Activated naive CD8-positive, alpha-beta T cell treated with anti-CD3 and anti-CD28 coated beads, Interleukin-2, amount 50 U/mL, for 24 hours (primary cell): ENCODE measurements around the gene INSIG1.

ENCODE experiments used
- ATAC-seq: fragments of 150-1000 bp; cut with Tn5 transposase; one replicate; pipeline ENCODE4 v1.10.0; 2021
- DNase-seq: peaks from one replicate; pipeline ENCODE4 v3.0.0; 2021
- H3K27ac Mint-ChIP-seq: one replicate; pipeline ENCODE4 v1.8.0; 2021; ENCODE audit warnings: mild to moderate bottlenecking, mixed read lengths
- H3K27me3 Mint-ChIP-seq: one replicate; pipeline ENCODE4 v1.8.0; 2021; ENCODE audit warnings: mixed read lengths
- H3K36me3 Mint-ChIP-seq: one replicate; pipeline ENCODE4 v1.8.0; 2021; ENCODE audit warnings: low read depth, mixed read lengths
- H3K4me1 Mint-ChIP-seq: one replicate; pipeline ENCODE4 v1.8.0; 2021; ENCODE audit warnings: mixed read lengths
- H3K4me3 Mint-ChIP-seq: one replicate; pipeline ENCODE4 v1.8.0; 2021; ENCODE audit warnings: mild to moderate bottlenecking, moderate library complexity, mixed read lengths
- H3K9me3 Mint-ChIP-seq: one replicate; pipeline ENCODE4 v1.8.0; 2021; ENCODE audit warnings: mixed read lengths

Gene INSIG1

DNA sequence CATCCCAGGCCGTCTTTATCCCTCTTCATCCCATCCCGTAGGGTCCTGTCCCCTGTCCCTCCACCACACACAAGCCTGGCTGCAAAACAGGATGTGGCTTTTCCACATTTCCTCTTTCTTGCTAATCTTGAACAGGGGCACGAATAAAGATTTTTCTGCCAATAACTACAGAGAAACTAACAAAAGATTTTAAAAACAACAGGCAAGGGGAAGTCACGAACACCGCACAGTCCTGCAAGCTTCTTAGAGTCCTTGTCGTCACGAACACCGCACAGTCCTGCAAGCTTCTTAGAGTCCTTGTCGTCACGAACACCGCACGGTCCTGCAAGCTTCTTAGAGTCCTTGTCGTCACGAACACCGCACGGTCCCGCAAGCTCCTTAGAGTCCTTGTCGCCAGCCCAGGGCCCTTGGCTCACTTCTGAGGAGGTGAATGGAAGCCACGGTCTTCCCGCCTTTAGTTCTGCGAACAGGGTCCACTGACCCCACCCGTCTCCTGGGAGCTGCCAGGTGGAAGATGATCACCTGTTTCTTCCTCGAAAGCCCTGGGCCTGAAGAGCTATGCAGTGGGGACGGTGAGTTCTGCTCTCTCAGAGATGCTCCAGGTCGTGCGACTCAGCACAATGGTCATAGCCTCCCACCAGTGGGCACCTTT is 10.3 kb upstream of the INSIG1 start:
- Mint-ChIP-seq H3K36me3 (no peaks in the 10 kb centered on the region), H3K27me3 (no peaks in the 10 kb centered on the region), H3K4me1 (peaks cover 57% of the 10 kb centered on the region), H3K4me3 (no peak overlapping the region), H3K27ac (no peak overlapping the region), H3K9me3 (no peaks in the 10 kb centered on the region)
- no peak for ATAC-seq
- DNase-seq, result no peak

DNA sequence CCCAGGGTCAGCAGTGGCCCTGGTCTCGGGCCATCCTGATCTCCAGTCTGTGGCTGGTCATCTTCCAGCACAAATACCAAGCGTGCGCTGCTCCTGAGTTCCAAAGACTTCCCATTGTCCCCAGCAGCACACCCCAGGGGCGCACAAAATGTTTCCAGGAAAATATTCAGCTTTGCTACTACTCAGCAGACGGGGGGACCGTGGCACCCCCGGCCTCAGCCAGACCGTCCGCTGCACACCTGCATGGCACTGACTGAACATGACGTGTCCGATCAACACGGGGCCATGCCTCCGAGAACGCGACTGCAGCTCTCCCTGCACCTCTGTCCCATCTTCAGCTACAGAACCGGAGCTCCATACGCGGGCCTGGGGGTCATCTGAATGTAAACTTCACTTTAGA is 9.6 kb upstream of the INSIG1 start:
- Mint-ChIP-seq H3K4me1 (peaks cover 51% of the 10 kb centered on the region), H3K36me3 (no peaks in the 10 kb centered on the region), H3K4me3 (no peak overlapping the region), H3K27ac (no peak overlapping the region), H3K27me3 (no peaks in the 10 kb centered on the region), H3K9me3 (no peaks in the 10 kb centered on the region)
- DNase-seq (no peak), ATAC-seq (no peak)

DNA sequence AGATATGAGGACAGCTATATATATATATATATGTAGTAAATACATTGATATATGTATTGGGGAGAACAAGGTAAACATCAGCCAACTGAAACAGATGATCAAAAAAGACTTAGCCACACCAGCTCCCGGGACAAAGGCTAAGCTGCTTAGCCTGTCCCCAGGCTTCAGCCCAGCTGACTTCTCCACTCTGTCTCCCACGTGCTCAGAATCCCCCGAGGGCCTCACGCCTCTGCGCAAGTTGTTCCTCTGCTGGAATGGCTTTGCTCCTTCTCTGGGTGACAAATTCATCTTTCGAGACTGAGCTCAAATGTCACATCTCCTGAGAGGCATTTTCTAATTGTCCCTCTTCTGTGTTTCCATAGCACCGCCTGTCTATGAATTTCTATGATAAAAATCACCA is 8.6 kb upstream of the INSIG1 start:
- Mint-ChIP-seq H3K27ac (no peak overlapping the region), H3K27me3 (no peaks in the 10 kb centered on the region), H3K36me3 (no peaks in the 10 kb centered on the region), H3K9me3 (no peaks in the 10 kb centered on the region), H3K4me1 (peaks cover 42% of the 10 kb centered on the region), H3K4me3 (no peak overlapping the region)
- ATAC-seq (no peak), DNase-seq (no peak)

DNA sequence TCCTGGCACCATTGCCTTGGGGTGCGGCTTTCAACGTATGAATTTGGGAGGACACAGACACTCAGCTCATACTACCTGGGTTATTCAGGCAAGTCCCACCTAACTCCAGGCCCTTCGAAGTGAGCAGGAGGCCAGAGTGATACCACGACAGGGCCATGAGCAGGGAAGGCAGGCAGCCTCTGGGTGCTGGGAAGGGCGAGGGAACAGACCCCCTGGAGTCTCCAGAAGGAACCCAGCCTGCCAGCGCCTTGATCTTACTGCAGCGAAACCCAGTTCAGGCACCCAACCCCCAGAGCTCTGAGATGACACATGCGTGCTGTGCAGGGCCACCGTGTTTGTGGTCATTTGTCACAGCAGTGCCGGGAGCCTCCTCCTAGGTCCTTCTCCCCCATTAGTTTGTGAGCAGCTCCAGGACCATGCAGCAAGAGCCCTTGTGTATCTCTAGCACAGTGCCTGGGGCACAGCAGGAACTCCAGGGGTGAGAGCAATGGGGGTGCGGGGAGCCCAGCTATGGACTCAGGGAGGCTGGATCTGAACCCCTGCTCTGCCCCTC is 7.7 kb upstream of the INSIG1 start:
- Mint-ChIP-seq H3K27ac (no peak overlapping the region), H3K4me3 (no peak overlapping the region), H3K27me3 (no peaks in the 10 kb centered on the region), H3K9me3 (no peaks in the 10 kb centered on the region), H3K4me1 (peaks cover 41% of the 10 kb centered on the region), H3K36me3 (no peaks in the 10 kb centered on the region)
- DNase-seq (no peak), ATAC-seq (no peak)

DNA sequence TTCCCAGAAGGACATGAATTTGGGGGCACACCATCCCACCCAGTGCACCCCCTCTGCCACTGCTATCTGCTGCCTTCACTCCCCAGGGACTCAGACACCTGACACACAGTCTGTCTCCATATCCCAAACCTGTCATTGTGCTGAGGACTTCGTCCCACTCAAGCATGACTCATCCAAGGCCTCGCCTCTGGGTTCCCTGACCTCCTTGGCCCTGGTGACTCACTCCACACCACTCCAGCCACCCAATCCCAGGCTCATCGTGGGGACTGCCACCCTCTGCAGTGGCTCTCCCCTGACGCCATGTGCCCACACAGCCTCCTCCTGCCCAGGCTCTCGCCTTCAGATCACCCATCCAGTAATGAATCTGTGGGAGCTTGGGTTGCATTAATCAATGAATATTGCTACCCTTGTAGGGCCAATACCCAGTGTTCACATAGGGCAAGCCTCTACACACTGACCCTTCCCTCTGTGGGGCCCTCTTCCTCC is 6.6 kb upstream of the INSIG1 start:
- Mint-ChIP-seq H3K27me3 (no peaks in the 10 kb centered on the region), H3K4me1 (peaks cover 39% of the 10 kb centered on the region)

DNA sequence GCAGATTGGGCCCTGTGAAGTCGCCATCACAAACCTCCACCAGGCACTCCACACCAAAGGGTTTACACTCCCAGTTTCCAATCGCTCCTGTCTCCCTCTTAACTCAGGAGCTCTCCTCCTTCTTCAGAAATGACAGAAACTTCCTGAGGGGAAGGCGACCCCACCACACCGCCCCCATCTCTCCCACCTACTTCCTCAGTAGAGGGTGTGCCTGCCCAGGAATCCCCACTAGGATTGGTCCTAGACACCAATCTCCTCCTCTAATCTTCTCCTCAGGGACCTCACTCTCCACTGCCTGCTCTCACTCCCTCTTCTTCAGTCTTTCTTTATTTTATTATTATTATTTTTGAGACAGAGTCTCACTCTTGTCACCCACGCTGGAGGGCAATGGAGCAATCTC is 5.9 kb upstream of the INSIG1 start:
- Mint-ChIP-seq H3K27ac (no peak overlapping the region), H3K9me3 (no peaks in the 10 kb centered on the region), H3K4me1 (peaks cover 39% of the 10 kb centered on the region), H3K36me3 (peaks cover 3% of the 10 kb centered on the region), H3K4me3 (no peak overlapping the region), H3K27me3 (no peaks in the 10 kb centered on the region)
- ATAC-seq, result no peak
- no peak for DNase-seq

More for the DNA sequence above, 6.6 kb upstream of the INSIG1 start:
- no peak overlapping the region for H3K4me3 Mint-ChIP-seq
- H3K36me3 Mint-ChIP-seq, result no peaks in the 10 kb centered on the region
- no peaks in the 10 kb centered on the region for H3K9me3 Mint-ChIP-seq
- ATAC-seq (peak; percentile 93), DNase-seq (peak; percentile 50)
- peak overlapping the region; percentile 21 for H3K27ac Mint-ChIP-seq

DNA sequence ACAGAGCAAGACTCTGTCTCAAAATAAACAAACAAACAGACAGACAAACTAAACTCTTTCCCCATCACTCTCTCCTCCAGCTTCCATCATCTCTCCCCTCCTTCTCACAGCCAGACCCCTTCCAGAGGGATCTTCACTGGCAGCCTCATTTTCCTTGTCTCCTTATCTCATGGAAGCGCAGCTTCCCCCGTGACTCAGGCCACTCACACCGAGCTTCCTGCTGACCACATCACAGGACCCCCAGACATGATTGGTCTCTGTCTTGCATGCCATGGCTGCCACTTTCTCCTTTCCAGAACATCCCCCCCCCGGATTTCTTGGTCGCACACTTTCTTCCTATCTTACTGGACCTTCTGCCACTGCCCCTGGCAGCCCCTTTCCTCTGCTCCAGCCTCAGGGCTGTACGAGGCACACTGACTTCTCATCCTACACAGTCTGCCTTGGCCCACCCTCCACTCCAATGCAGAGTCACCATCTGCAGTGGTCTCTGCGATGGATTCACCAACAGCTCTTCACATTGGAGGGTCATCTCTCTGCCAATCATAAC is 4.9 kb upstream of the INSIG1 start:
- H3K4me3 Mint-ChIP-seq, result no peak overlapping the region
- no peak for ATAC-seq
- H3K27ac Mint-ChIP-seq, result no peak overlapping the region
- H3K36me3 Mint-ChIP-seq, result peaks cover 3% of the 10 kb centered on the region
- no peaks in the 10 kb centered on the region for H3K27me3 Mint-ChIP-seq
- no peaks in the 10 kb centered on the region for H3K9me3 Mint-ChIP-seq
- DNase-seq, result no peak
- H3K4me1 Mint-ChIP-seq, result peaks cover 36% of the 10 kb centered on the region

DNA sequence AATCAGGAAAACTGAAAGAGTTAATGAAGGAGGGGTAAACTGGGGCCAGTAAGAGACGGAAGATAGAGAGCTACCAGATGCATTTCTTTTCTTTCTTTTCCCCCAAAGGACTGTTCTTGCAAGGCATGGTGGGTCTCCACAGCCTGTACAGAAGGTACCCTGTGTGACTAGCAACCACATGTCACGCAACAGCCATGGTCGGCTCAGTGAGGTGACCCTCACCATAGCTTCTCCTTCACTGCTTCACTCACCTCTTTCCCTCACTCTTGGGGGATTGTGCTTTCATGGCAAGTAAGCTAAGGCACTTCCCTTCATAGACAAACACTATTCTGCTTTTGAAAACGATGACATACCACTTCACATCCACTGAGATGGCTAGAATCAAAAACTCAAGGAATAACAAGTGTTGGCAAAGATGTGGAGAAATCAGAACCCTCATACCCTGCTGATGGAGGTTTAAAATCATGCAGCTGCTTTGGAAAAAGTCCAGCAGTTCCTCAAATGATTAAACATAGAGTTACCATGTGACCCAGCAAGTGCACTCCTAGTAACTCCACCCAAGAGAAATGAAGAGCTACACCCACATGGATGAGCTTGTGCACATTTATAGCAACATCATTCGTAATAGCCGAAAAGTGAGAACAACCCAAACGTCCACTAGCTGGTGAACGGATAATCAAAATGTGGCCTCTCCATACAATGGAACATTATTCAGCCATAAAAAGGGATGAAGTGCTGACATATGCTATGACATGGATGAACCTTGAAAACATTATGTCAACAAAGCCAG is 3.8 kb upstream of the INSIG1 start:
- DNase-seq, result no peak
- H3K36me3 Mint-ChIP-seq, result peaks cover 3% of the 10 kb centered on the region
- H3K9me3 Mint-ChIP-seq, result no peaks in the 10 kb centered on the region
- H3K4me1 Mint-ChIP-seq, result peaks cover 34% of the 10 kb centered on the region
- no peak for ATAC-seq
- H3K27me3 Mint-ChIP-seq, result no peaks in the 10 kb centered on the region
- no peak overlapping the region for H3K4me3 Mint-ChIP-seq
- H3K27ac Mint-ChIP-seq, result no peak overlapping the region

DNA sequence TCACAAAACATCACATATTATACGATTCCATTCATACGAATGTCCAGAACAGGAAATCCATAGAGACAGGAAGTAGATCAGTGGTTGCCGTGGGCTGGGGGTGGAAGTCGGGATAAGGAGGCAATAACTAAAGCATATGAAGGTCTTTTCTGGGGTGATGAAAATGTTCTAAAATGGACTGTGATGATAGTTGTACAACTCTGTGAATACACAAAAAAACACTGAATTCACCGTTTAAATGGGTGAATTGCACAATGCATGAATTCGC is 3.2 kb upstream of the INSIG1 start:
- H3K27ac Mint-ChIP-seq, result no peak overlapping the region
- no peaks in the 10 kb centered on the region for H3K9me3 Mint-ChIP-seq
- H3K27me3 Mint-ChIP-seq, result no peaks in the 10 kb centered on the region
- peaks cover 33% of the 10 kb centered on the region for H3K4me1 Mint-ChIP-seq
- DNase-seq (no peak), ATAC-seq (no peak)
- H3K36me3 Mint-ChIP-seq, result peaks cover 6% of the 10 kb centered on the region
- H3K4me3 Mint-ChIP-seq, result no peak overlapping the region

DNA sequence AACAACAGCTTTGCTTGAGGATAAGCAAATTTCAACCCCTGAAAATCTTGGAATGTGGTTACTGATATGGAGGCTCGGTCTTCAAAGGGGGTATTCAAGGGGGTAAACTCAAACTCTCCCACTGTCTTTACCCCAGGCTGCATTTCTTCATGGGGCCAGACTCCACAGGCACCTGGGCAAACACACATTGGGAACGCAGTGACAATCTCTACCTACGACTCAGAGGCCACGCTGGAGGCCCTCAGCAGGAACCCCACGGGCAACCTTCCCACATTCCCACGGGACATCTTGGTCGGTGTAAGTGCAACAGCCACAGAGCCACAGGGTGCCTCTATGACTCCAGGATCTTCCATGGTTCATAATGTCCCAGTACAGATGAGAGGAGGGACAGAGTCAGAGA is 2.2 kb upstream of the INSIG1 start:
- Mint-ChIP-seq H3K27ac (no peak overlapping the region), H3K4me3 (peak overlapping the region; percentile 84), H3K36me3 (peaks cover 15% of the 10 kb centered on the region), H3K9me3 (no peaks in the 10 kb centered on the region), H3K27me3 (no peaks in the 10 kb centered on the region), H3K4me1 (peaks cover 42% of the 10 kb centered on the region)
- no peak for ATAC-seq
- no peak for DNase-seq

DNA sequence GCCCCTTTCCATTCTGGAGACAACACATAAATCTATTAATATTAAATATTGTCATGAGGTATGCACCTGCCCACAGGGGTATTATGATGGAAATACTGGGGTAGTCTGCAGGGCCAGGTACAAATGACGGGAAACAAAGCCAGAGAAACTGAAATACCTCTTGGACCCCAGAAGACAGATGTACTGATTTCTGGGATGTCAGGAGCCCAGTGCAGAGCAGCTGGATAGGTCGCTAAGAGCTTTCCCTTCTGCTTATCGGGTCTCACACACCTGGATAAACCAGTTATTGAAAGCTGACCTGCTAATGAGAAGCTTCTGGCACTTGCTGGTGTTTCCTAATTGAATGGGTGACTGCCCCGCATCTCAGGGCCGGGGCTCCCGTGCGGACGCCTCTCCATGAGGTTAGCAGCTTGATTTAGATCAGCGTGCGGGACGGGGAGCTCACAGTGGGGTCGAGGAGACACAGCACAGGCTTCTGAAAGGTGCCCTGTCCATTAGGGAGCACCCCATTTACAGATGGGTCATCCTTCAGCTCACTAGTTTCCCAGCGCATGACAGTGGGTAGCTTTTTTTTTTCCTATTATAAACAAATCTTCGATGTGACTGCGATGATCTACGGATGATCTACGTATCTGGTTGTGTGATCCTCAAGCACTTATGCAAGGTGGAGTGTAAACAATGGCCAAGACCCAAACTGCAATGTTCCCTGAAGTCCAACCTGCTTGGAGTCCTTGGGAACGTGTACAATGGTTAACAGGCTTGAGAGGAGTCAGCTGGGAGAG is 1.5 kb upstream of the INSIG1 start:
- H3K4me3 Mint-ChIP-seq, result peak overlapping the region; percentile 84
- H3K4me1 Mint-ChIP-seq, result peaks cover 42% of the 10 kb centered on the region
- H3K9me3 Mint-ChIP-seq, result no peaks in the 10 kb centered on the region
- DNase-seq (no peak), ATAC-seq (no peak)
- no peaks in the 10 kb centered on the region for H3K27me3 Mint-ChIP-seq
- peaks cover 21% of the 10 kb centered on the region for H3K36me3 Mint-ChIP-seq
- peak overlapping the region; percentile 95 for H3K27ac Mint-ChIP-seq

DNA sequence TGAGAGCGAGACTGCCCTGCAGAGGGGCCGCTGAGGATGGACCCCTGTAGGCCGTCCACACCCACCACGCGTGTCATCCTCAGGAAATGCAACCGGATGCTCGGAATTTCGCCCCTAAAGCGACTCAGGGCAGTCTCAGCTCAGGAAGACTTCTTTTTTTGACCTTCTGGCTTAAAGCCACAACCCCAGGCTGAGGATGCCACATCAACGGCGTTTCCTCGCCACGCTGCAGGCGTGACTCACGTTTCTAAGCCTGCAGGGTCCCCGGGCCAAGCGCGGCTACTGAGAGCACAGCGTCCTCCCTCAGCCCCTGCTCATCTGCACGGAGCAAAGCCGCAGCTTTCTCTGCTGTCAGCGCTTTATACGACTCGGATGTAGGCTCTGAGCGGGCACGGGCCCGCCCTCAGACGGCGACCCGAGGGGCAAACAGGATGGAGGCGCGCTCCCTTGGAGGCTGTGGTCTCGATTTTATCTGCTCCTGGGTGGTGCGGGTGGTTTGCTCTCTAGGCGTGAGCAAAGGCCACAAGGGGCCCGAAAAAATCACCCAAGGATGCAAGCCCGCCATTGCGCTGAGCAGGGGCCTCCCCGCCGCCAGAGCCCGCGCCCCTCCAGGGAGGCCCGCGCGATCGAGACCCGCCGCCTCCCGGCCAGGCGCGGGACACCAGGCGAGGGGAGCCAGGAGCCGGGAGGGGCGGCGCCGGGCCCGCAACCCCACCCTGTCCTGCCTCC is 726 bp upstream of the INSIG1 start:
- peak; percentile 84 for DNase-seq

DNA sequence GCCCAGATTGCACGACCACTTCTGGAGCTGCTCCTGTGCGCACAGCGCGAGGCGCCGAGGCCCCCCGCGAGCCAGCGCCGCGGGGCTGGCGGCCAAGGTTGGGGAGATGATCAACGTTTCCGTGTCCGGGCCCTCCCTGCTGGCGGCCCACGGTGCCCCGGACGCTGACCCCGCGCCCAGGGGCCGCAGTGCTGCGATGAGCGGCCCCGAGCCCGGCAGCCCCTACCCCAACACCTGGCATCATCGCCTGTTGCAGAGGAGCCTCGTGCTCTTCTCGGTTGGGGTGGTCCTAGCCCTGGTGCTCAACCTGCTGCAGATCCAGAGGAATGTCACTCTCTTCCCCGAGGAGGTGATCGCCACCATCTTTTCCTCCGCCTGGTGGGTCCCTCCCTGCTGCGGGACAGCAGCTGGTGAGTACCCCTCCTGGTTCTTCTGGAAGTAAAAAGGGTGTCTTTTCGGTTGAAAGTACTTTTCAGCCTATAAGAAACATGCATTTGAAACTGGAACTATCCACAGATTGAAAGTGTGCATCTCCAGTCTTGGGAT is 683 bp downstream of the INSIG1 start:
- ATAC-seq (no peak), DNase-seq (no peak)
- no peaks in the 10 kb centered on the region for H3K9me3 Mint-ChIP-seq
- H3K4me1 Mint-ChIP-seq, result peaks cover 39% of the 10 kb centered on the region
- H3K27me3 Mint-ChIP-seq, result no peaks in the 10 kb centered on the region
- H3K4me3 Mint-ChIP-seq, result peak overlapping the region; percentile 89
- H3K27ac Mint-ChIP-seq, result peak overlapping the region; percentile 96
- peaks cover 35% of the 10 kb centered on the region for H3K36me3 Mint-ChIP-seq

More for the DNA sequence above, 726 bp upstream of the INSIG1 start:
- H3K4me1 Mint-ChIP-seq, result peaks cover 40% of the 10 kb centered on the region
- peak overlapping the region; percentile 84 for H3K4me3 Mint-ChIP-seq
- no peaks in the 10 kb centered on the region for H3K27me3 Mint-ChIP-seq
- H3K36me3 Mint-ChIP-seq, result peaks cover 26% of the 10 kb centered on the region
- H3K27ac Mint-ChIP-seq, result peak overlapping the region; percentile 95
- H3K9me3 Mint-ChIP-seq, result no peaks in the 10 kb centered on the region
- peak; percentile 66 for ATAC-seq
